ENCODE measurements around the gene CCT3.

GRCh38 chr1:156356262-156356874, 18.3 kb upstream of the CCT3 start:
- TF ChIP-seq, protein P1, sequence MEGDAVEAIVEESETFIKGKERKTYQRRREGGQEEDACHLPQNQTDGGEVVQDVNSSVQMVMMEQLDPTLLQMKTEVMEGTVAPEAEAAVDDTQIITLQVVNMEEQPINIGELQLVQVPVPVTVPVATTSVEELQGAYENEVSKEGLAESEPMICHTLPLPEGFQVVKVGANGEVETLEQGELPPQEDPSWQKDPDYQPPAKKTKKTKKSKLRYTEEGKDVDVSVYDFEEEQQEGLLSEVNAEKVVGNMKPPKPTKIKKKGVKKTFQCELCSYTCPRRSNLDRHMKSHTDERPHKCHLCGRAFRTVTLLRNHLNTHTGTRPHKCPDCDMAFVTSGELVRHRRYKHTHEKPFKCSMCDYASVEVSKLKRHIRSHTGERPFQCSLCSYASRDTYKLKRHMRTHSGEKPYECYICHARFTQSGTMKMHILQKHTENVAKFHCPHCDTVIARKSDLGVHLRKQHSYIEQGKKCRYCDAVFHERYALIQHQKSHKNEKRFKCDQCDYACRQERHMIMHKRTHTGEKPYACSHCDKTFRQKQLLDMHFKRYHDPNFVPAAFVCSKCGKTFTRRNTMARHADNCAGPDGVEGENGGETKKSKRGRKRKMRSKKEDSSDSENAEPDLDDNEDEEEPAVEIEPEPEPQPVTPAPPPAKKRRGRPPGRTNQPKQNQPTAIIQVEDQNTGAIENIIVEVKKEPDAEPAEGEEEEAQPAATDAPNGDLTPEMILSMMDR (IDR thresholded peaks at IDR 0.05), result no peak
- TF ChIP-seq POLR2AphosphoS5 (IDR thresholded peaks at IDR 0.05; ENCODE audit: low read depth, low read length) (no peak), REST (IDR thresholded peaks at IDR 0.05; ENCODE audit: insufficient read depth in 1 of 2, low read depth in 2 of 2, low read length in 1 of 2) (no peak)

All from Panc1 (cell line).